IMR-90 (cell line): Measurements from ENCODE around the gene ELAC1. TPM values are rescaled to one million over a fixed set of nuclear protein-coding genes. Genes with fewer than 3 reads are reported as not detected.

Experiments used
- ATAC-seq: fragments of 200-7000 bp; cut with Tn5 transposase; 2 replicates; pipeline ENCODE4 v1.9.1; 2020; ENCODE audit warnings: low read depth, mild to moderate bottlenecking, moderate library complexity
- BruUV-seq: library from RNA; stranded (reverse); fragments of 400-500 nt; replicated peaks from 2 replicates; lab custom pipeline; 2021; lab: Mats Ljungman, UMichigan
- CTCF ChIA-PET: fragments of 300-600 bp; formaldehyde crosslinking; extraction: SDS; loops from one replicate; lab custom pipeline; 2021; ENCODE audit warnings: antibody characterized with exemption; lab: Yijun Ruan, JAX
- POLR2A ChIA-PET: fragments of 300-600 bp; sonication (Branson Sonifier 250); formaldehyde crosslinking; loops from one replicate; lab custom pipeline; 2022; ENCODE audit warnings: antibody characterized with exemption; ENCODE audit not compliant: unreplicated experiment; lab: Charles Lee
- DNase-seq: peaks from one replicate; pipeline ENCODE4 v3.0.0; 2013
- H2AFZ ChIP-seq: replicated peaks from 2 replicates; pipeline ENCODE3; 2013; ENCODE audit warnings: low read length, mild to moderate bottlenecking; ENCODE audit not compliant: poor library complexity
- H2AK5ac ChIP-seq: 2 replicates; pipeline ENCODE4 v1.6.1; 2013; ENCODE audit warnings: low read depth, low read length, inconsistent platforms
- H2AK9ac ChIP-seq: replicated peaks from 2 replicates; pipeline ENCODE3; 2013; ENCODE audit warnings: mild to moderate bottlenecking, low read depth, low read length, moderate library complexity; ENCODE audit not compliant: poor library complexity
- H2BK120ac ChIP-seq: 2 replicates; pipeline ENCODE4 v1.6.1; 2013; ENCODE audit warnings: low read depth, low read length, inconsistent platforms
- H2BK15ac ChIP-seq: 3 replicates; pipeline ENCODE4 v1.6.1; 2013; ENCODE audit warnings: low read depth, low read length, inconsistent platforms
- H2BK20ac ChIP-seq: 2 replicates; pipeline ENCODE4 v1.6.1; 2013; ENCODE audit warnings: low read depth, mild to moderate bottlenecking, inconsistent platforms, low read length, moderate library complexity
- H2BK5ac ChIP-seq: 2 replicates; pipeline ENCODE4 v1.6.1; 2013; ENCODE audit warnings: mild to moderate bottlenecking, low read depth, low read length, inconsistent platforms; ENCODE audit not compliant: poor library complexity, severe bottlenecking
- H3K14ac ChIP-seq: replicated peaks from 2 replicates; pipeline ENCODE4 v1.6.1; 2013; ENCODE audit warnings: low read depth, low read length, inconsistent platforms
- H3K18ac ChIP-seq: 2 replicates; pipeline ENCODE4 v1.6.1; 2013; ENCODE audit warnings: low read depth, low read length, control low read depth
- H3K23ac ChIP-seq: 2 replicates; pipeline ENCODE4 v1.6.1; 2013; ENCODE audit warnings: low read depth, low read length, inconsistent platforms
- H3K27ac ChIP-seq: 2 replicates; pipeline ENCODE4 v1.5.1; 2013; ENCODE audit warnings: mild to moderate bottlenecking, control low read depth, low read length; ENCODE audit not compliant: insufficient read depth
- H3K27me3 ChIP-seq: 2 replicates; pipeline ENCODE4 v1.6.1; 2013; ENCODE audit warnings: low read length; ENCODE audit not compliant: control insufficient read depth, insufficient read depth
- H3K36me3 ChIP-seq: 2 replicates; pipeline ENCODE4 v1.6.1; 2013; ENCODE audit warnings: low read length, mixed read lengths; ENCODE audit not compliant: control insufficient read depth, insufficient read depth
- H3K4ac ChIP-seq: 2 replicates; pipeline ENCODE4 v1.6.1; 2013; ENCODE audit warnings: low read depth, low read length, inconsistent platforms
- H3K4me1 ChIP-seq: 2 replicates; pipeline ENCODE4 v1.6.1; 2013; ENCODE audit warnings: low read length, mixed read lengths; ENCODE audit not compliant: control insufficient read depth, insufficient read depth
- H3K4me2 ChIP-seq: 2 replicates; pipeline ENCODE4 v1.6.1; 2013; ENCODE audit warnings: low read depth, mild to moderate bottlenecking, control low read depth, low read length, moderate library complexity
- H3K4me3 ChIP-seq: 2 replicates; pipeline ENCODE4 v1.5.1; 2013; ENCODE audit warnings: low read depth, mild to moderate bottlenecking, control low read depth, low read length, moderate library complexity; ENCODE audit not compliant: insufficient read depth
- H3K56ac ChIP-seq: 2 replicates; pipeline ENCODE4 v1.6.1; 2013; ENCODE audit warnings: low read length, inconsistent platforms; ENCODE audit not compliant: insufficient read depth; ENCODE audit errors: extremely low read depth
- H3K79me1 ChIP-seq, 2 experiments: 2 replicates each; pipeline ENCODE4 v1.6.1; 2013; ENCODE audit warnings: low read length in 2 of 2, inconsistent platforms in 1 of 2, low read depth in 1 of 2
- H3K9ac ChIP-seq: 2 replicates; pipeline ENCODE4 v1.6.1; 2013; ENCODE audit warnings: low read depth, low read length, control low read depth
- H3K9me1 ChIP-seq: 2 replicates; pipeline ENCODE4 v1.6.1; 2013; ENCODE audit warnings: low read length, inconsistent platforms; ENCODE audit not compliant: insufficient read depth
- H3K9me3 ChIP-seq: 2 replicates; pipeline ENCODE4 v1.6.1; 2013; ENCODE audit warnings: low read length; ENCODE audit not compliant: control insufficient read depth, insufficient read depth
- H4K20me1 ChIP-seq: 2 replicates; pipeline ENCODE4 v1.6.1; 2013; ENCODE audit warnings: low read length, inconsistent platforms; ENCODE audit not compliant: insufficient read depth
- H4K5ac ChIP-seq: 2 replicates; pipeline ENCODE4 v1.6.1; 2013; ENCODE audit warnings: mild to moderate bottlenecking, low read depth, low read length, control low read depth
- H4K8ac ChIP-seq, 2 experiments: 2 replicates each; pipeline ENCODE4 v1.6.1; 2013; ENCODE audit warnings: low read depth in 2 of 2, low read length in 2 of 2, control low read depth in 1 of 2, inconsistent platforms in 1 of 2
- H4K91ac ChIP-seq: 2 replicates; pipeline ENCODE4 v1.6.1; 2013; ENCODE audit warnings: low read depth, low read length, inconsistent platforms; ENCODE audit not compliant: insufficient read depth
- BHLHE40 ChIP-seq: fragments of 150-350 bp; IDR thresholded peaks from 2 replicates; pipeline ENCODE4 v1.6.1; 2016; ENCODE audit warnings: mild to moderate bottlenecking, low read depth, low read length
- CEBPB ChIP-seq: IDR thresholded peaks from 2 replicates; pipeline ENCODE4 v1.6.1; 2012; ENCODE audit warnings: low read depth, low read length, improper control_type of control experiment
- CHD1 ChIP-seq: IDR thresholded peaks from 2 replicates; pipeline ENCODE4 v1.6.1; 2012; ENCODE audit warnings: low read depth, low read length, improper control_type of control experiment
- FOS ChIP-seq: fragments of 150-350 bp; IDR thresholded peaks from 2 replicates; pipeline ENCODE4 v1.6.1; 2016; ENCODE audit warnings: low read depth, low read length
- MAFK ChIP-seq: IDR thresholded peaks from 2 replicates; pipeline ENCODE4 v1.6.1; 2012; ENCODE audit warnings: low read depth, low read length, improper control_type of control experiment
- MAZ ChIP-seq: IDR thresholded peaks from 2 replicates; pipeline ENCODE4 v1.6.1; 2012; ENCODE audit warnings: low read depth, mild to moderate bottlenecking, low read length, improper control_type of control experiment, moderate library complexity, borderline replicate concordance
- MXI1 ChIP-seq: IDR thresholded peaks from 2 replicates; pipeline ENCODE4 v1.6.1; 2012; ENCODE audit warnings: low read depth, mild to moderate bottlenecking, low read length, moderate library complexity, borderline replicate concordance
- NFE2L2 ChIP-seq: fragments of 150-350 bp; IDR thresholded peaks from 2 replicates; pipeline ENCODE4 v1.6.1; 2016; ENCODE audit warnings: low read depth, mild to moderate bottlenecking, low read length
- POLR2A ChIP-seq: IDR thresholded peaks from 2 replicates; pipeline ENCODE4 v1.6.1; 2012; ENCODE audit warnings: mild to moderate bottlenecking, low read depth, low read length
- RAD21 ChIP-seq: IDR thresholded peaks from 2 replicates; pipeline ENCODE4 v1.6.1; 2012; ENCODE audit warnings: low read length, improper control_type of control experiment
- RCOR1 ChIP-seq: IDR thresholded peaks from 2 replicates; pipeline ENCODE4 v1.6.1; 2012; ENCODE audit warnings: mild to moderate bottlenecking, low read length, improper control_type of control experiment; ENCODE audit not compliant: insufficient replicate concordance
- RFX5 ChIP-seq: IDR thresholded peaks from 2 replicates; pipeline ENCODE4 v1.8.0; 2012; ENCODE audit warnings: low read depth, mild to moderate bottlenecking, low read length, moderate library complexity
- SMC3 ChIP-seq: fragments of 150-350 bp; IDR thresholded peaks from 2 replicates; pipeline ENCODE4 v1.6.1; 2016; ENCODE audit warnings: low read depth, mild to moderate bottlenecking, antibody characterized with exemption, low read length, moderate library complexity
- dilution Hi-C: fragments of 300-500 bp; cut with HindIII; formaldehyde crosslinking; loops from one replicate; pipeline ENCODE4 v1.14.3; 2018; ENCODE audit warnings: low sequenced_read_pairs; ENCODE audit not compliant: unreplicated experiment
- in situ Hi-C: fragments of 300-500 bp; cut with MboI; formaldehyde crosslinking; loops from 3 replicates; pipeline ENCODE4 v1.14.3; 2019; ENCODE audit warnings: low sequenced_read_pairs, inconsistent platforms, mixed read lengths
- intact Hi-C: fragments of 100-400 bp; cut with micrococcal nuclease; formaldehyde crosslinking; loops from 2 replicates; pipeline ENCODE4 v1.10.0; 2022
- polyA plus RNA-seq, 3 experiments: library from polyadenylated mRNA; depleted of rRNA; stranded (reverse); fragments of >200 nt; gene quantifications; 2 replicates each; pipeline ENCODE4 v1.2.3, GENCODE V29; 2012; ENCODE audit warnings: low replicate concordance in 1 of 3
- total RNA-seq: library from RNA; depleted of rRNA; stranded (reverse); fragments of >200 nt; gene quantifications from 2 replicates; pipeline ENCODE4 v1.2.3, GENCODE V29; 2012
- TF ChIP-seq, protein P1 (sequence below): conservative IDR thresholded peaks from 2 replicates; pipeline ENCODE4 v1.5.1; 2012; ENCODE audit warnings: mild to moderate bottlenecking, low read depth, low read length, improper control_type of control experiment
- TF ChIP-seq, protein P2 (sequence below): fragments of 150-350 bp; IDR thresholded peaks from 2 replicates; pipeline ENCODE4 v1.6.1; 2016; ENCODE audit warnings: low read depth, mild to moderate bottlenecking, low read length, moderate library complexity, borderline replicate concordance
- TF ChIP-seq, protein P3 (sequence below): fragments of 150-350 bp; IDR thresholded peaks from 2 replicates; pipeline ENCODE4 v1.6.1; 2017; ENCODE audit warnings: mild to moderate bottlenecking, antibody characterized with exemption, low read length, low read depth

The ELAC1 gene
- total and polyA plus RNA-seq, 2 of the 4 experiments (the other 2 are of a cell fraction): 5.2 to 8.4 TPM

DNA sequence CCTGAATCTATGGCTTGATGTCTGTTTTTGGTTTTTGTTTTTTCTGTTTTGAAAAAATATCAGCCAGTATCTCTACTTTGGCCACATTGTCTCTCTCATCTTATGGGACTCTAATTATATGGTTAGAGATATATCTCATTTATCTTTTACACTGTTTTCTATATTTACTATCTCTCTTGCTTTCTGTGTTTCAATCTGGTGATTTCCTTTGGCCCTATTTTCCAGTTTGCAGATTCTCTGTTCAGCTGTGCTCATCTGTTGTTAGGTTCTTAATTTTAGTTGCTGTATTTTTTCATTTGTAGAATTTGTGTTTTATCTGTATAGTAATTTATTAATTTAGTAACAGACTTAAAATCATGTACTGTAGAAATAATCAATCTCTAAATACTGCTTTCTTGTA lies 41.3 kb upstream of the ELAC1 start:
- CTCF ChIA-PET: no interaction called here
- POLR2A ChIA-PET: no interaction called here
- no peak for ATAC-seq

More for the DNA sequence above, 41.3 kb upstream of the ELAC1 start:
- H3K23ac ChIP-seq: no peak overlapping the region
- dilution Hi-C loops: no loop called here
- H3K56ac ChIP-seq: no peak overlapping the region
- H2AK9ac ChIP-seq: no peak overlapping the region
- 0 out of 2 replicates have a peak, but pooled peaks cover 1% of the 10 kb centered on the region for H3K4me1 ChIP-seq
- H3K18ac ChIP-seq: no peak overlapping the region
- H2BK120ac ChIP-seq: no peak overlapping the region
- no peak for DNase-seq
- no peak overlapping the region for H2BK20ac ChIP-seq
- H3K4me2 ChIP-seq: no peak overlapping the region
- H3K9ac ChIP-seq: no peak overlapping the region
- no peak overlapping the region for H3K27ac ChIP-seq
- no peak overlapping the region for H4K8ac ChIP-seq
- intact Hi-C loops: no loop called here
- H2AK5ac ChIP-seq: no peak overlapping the region
- H3K9me1 ChIP-seq: no peaks in the 10 kb centered on the region
- H2BK15ac ChIP-seq: no peak overlapping the region
- H3K4me3 ChIP-seq: no peak overlapping the region
- no peaks in the 10 kb centered on the region for H3K9me3 ChIP-seq
- H4K20me1 ChIP-seq: no peaks in the 10 kb centered on the region
- no peaks in the 10 kb centered on the region for H3K27me3 ChIP-seq
- in situ Hi-C loops: no loop called here
- H3K4ac ChIP-seq: no peak overlapping the region
- no peak overlapping the region for H2BK5ac ChIP-seq
- no TSS peak for BruUV-seq
- 0 out of 2 replicates have a peak, but pooled peaks cover 3% of the 10 kb centered on the region for H3K36me3 ChIP-seq
- H2AFZ ChIP-seq: no peak overlapping the region
- H4K5ac ChIP-seq: no peak overlapping the region
- H3K14ac ChIP-seq: no peak overlapping the region
- H4K91ac ChIP-seq: no peak overlapping the region
- TF ChIP-seq POLR2A (no peak), NFE2L2 (no peak), MAFK (no peak), SMC3 (no peak), FOS (no peak), CEBPB (no peak), MXI1 (no peak), CHD1 (no peak), BHLHE40 (no peak), RAD21 (no peak), RCOR1 (no peak), RFX5 (no peak), MAZ (no peak)
- TF ChIP-seq, protein P1, sequence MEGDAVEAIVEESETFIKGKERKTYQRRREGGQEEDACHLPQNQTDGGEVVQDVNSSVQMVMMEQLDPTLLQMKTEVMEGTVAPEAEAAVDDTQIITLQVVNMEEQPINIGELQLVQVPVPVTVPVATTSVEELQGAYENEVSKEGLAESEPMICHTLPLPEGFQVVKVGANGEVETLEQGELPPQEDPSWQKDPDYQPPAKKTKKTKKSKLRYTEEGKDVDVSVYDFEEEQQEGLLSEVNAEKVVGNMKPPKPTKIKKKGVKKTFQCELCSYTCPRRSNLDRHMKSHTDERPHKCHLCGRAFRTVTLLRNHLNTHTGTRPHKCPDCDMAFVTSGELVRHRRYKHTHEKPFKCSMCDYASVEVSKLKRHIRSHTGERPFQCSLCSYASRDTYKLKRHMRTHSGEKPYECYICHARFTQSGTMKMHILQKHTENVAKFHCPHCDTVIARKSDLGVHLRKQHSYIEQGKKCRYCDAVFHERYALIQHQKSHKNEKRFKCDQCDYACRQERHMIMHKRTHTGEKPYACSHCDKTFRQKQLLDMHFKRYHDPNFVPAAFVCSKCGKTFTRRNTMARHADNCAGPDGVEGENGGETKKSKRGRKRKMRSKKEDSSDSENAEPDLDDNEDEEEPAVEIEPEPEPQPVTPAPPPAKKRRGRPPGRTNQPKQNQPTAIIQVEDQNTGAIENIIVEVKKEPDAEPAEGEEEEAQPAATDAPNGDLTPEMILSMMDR: no peak
- TF ChIP-seq, protein P2, sequence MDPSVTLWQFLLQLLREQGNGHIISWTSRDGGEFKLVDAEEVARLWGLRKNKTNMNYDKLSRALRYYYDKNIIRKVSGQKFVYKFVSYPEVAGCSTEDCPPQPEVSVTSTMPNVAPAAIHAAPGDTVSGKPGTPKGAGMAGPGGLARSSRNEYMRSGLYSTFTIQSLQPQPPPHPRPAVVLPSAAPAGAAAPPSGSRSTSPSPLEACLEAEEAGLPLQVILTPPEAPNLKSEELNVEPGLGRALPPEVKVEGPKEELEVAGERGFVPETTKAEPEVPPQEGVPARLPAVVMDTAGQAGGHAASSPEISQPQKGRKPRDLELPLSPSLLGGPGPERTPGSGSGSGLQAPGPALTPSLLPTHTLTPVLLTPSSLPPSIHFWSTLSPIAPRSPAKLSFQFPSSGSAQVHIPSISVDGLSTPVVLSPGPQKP: no peak
- TF ChIP-seq, protein P3, sequence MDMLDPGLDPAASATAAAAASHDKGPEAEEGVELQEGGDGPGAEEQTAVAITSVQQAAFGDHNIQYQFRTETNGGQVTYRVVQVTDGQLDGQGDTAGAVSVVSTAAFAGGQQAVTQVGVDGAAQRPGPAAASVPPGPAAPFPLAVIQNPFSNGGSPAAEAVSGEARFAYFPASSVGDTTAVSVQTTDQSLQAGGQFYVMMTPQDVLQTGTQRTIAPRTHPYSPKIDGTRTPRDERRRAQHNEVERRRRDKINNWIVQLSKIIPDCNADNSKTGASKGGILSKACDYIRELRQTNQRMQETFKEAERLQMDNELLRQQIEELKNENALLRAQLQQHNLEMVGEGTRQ: no peak
- H3K79me1 ChIP-seq: no peaks in the 10 kb centered on the region
